NT2/D1 (cell line): Measurements from ENCODE around the gene ZEB2.
A peak's percentile ranks its signal among the peaks of the same experiment; 100 is the strongest.

Experiments
- DNase-seq: peaks from one replicate; pipeline ENCODE4 v3.0.0-alpha.2; 2011; ENCODE audit warnings: low read depth, low spot score
- H3K27me3 ChIP-seq: 2 replicates; pipeline ENCODE4 v1.6.0; 2011; ENCODE audit warnings: mild to moderate bottlenecking; ENCODE audit not compliant: insufficient read length, insufficient read depth
- H3K36me3 ChIP-seq: 2 replicates; pipeline ENCODE4 v1.6.1; 2011; ENCODE audit warnings: mild to moderate bottlenecking, low read length, mixed read lengths; ENCODE audit not compliant: insufficient read depth, insufficient read length
- H3K4me1 ChIP-seq: 2 replicates; pipeline ENCODE4 v1.5.1; 2011; ENCODE audit not compliant: insufficient read depth, insufficient read length
- H3K4me3 ChIP-seq: 2 replicates; pipeline ENCODE4 v1.5.1; 2011; ENCODE audit warnings: low read depth; ENCODE audit not compliant: insufficient read length
- H3K9ac ChIP-seq: 2 replicates; pipeline ENCODE4 v1.6.0; 2011; ENCODE audit warnings: low read depth; ENCODE audit not compliant: insufficient read length
- H3K9me3 ChIP-seq: 2 replicates; pipeline ENCODE4 v1.5.1; 2011; ENCODE audit warnings: mild to moderate bottlenecking, low read length; ENCODE audit not compliant: insufficient read depth
- SUZ12 ChIP-seq: IDR thresholded peaks from 2 replicates; pipeline ENCODE4 v1.6.1; 2011; ENCODE audit not compliant: insufficient read length, insufficient read depth; ENCODE audit errors: extremely low read depth
- YY1 ChIP-seq: IDR thresholded peaks from 2 replicates; pipeline ENCODE4 v1.6.1; 2011; ENCODE audit not compliant: insufficient read length, insufficient read depth
- ZNF274 ChIP-seq: IDR thresholded peaks from 2 replicates; pipeline ENCODE4 v1.6.1; 2011; ENCODE audit warnings: mild to moderate bottlenecking, low read depth, low read length

Gene ZEB2

DNA sequence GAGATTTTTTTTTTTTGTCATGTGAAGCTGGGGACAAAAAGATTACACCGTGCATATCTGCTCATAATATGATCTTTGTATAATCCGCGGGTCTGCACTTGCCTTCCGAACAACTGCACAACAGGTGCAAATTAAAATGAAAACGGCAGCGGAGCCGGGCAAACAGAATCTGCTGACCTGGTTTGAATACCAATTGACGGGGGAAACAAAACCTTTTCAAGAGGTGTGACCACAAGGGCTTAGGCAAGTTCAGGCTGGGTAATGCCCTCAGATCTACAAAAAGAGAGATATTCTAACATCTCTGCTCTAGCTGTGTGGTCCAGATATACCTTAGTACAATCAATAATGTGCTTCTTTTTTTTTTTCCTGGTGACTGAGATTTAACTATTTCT, 88.5 kb downstream of the ZEB2 start:
- H3K4me1 ChIP-seq = peaks cover 5% of the 10 kb centered on the region
- H3K27me3 ChIP-seq = no peaks in the 10 kb centered on the region
- DNase-seq = peak; percentile 42
- no peaks in the 10 kb centered on the region for H3K9me3 ChIP-seq
- H3K36me3 ChIP-seq = peaks cover 21% of the 10 kb centered on the region
- H3K4me3 ChIP-seq = no peak overlapping the region
- TF ChIP-seq ZNF274 (no peak), SUZ12 (no peak), YY1 (no peak)
- H3K9ac ChIP-seq = no peak overlapping the region

DNA sequence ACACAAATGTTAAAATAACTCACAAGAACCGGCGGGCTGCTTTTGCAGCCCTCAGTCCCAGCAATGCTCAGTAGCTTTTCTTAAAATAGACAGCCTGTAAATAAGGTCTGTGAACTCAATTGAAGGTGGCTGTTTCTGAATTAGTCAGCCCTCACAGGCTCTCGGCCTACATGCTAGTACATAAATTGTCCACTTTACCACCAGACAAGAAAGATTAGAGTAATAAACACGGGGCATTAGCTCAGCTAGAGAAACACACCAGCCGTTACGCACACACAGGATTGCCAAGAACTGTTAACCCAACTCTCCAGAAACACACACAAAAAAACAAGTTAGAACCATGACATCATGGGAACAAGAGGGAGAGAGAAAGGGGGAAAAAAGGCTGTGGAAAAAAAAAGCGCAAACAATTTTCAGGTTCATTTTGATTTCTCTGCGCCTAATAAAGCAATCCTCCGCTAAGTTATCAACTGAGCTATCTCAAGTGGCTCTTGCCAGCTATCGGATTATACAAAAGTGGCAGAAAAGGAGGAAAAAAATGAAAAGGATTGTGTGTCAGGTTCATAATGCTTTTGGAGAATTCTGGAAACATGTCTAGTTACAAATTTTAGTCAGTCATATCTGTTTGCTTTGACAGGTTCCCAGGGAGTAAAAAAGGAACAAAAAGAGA, 89.1 kb downstream of the ZEB2 start:
- peaks cover 5% of the 10 kb centered on the region for H3K4me1 ChIP-seq
- H3K9me3 ChIP-seq = no peaks in the 10 kb centered on the region
- no peak for DNase-seq
- no peaks in the 10 kb centered on the region for H3K27me3 ChIP-seq
- H3K36me3 ChIP-seq = peaks cover 21% of the 10 kb centered on the region
- no peak overlapping the region for H3K4me3 ChIP-seq
- H3K9ac ChIP-seq = no peak overlapping the region
- TF ChIP-seq SUZ12 = no peak
- no peak for TF ChIP-seq YY1
- TF ChIP-seq ZNF274 = no peak

GRCh38 chr2:144429396-144430112, 90.4 kb downstream of the ZEB2 start:
- peaks cover 5% of the 10 kb centered on the region for H3K4me1 ChIP-seq
- DNase-seq = no peak
- H3K27me3 ChIP-seq = no peaks in the 10 kb centered on the region
- H3K9me3 ChIP-seq = no peaks in the 10 kb centered on the region
- no peak overlapping the region for H3K4me3 ChIP-seq
- TF ChIP-seq ZNF274 (no peak), YY1 (no peak), SUZ12 (no peak)
- no peak overlapping the region for H3K9ac ChIP-seq
- peaks cover 23% of the 10 kb centered on the region for H3K36me3 ChIP-seq

GRCh38 chr2:144426981-144427479, 92.9 kb downstream of the ZEB2 start:
- Histone ChIP-seq H3K36me3 (peaks cover 28% of the 10 kb centered on the region), H3K9ac (no peak overlapping the region), H3K4me3 (no peak overlapping the region), H3K9me3 (no peaks in the 10 kb centered on the region), H3K27me3 (no peaks in the 10 kb centered on the region), H3K4me1 (peaks cover 5% of the 10 kb centered on the region)
- TF ChIP-seq ZNF274 = no peak
- no peak for DNase-seq

DNA sequence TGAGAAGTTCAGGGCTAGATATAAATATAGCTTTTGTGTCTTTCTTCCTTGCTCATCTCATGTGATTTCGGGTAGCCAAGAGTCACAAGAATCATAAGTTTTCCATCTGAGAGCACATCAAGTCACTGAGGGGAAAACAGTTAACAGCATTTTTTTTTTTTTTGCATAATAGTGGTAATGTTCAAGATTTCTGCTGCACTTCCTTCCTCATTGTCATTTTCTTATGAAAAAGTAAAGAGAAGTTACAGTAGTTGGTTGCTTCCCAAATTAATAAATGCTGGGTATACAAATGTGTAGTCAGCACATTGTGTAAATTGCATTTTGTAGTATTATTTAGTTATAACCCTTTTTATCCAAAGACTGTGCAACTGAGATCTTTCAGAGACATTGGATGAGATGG, 93.6 kb downstream of the ZEB2 start:
- H3K36me3 ChIP-seq = peaks cover 28% of the 10 kb centered on the region
- H3K9ac ChIP-seq = no peak overlapping the region
- TF ChIP-seq SUZ12 (no peak), YY1 (no peak), ZNF274 (no peak)
- H3K27me3 ChIP-seq = no peaks in the 10 kb centered on the region
- H3K4me3 ChIP-seq = no peak overlapping the region
- H3K9me3 ChIP-seq = no peaks in the 10 kb centered on the region
- peaks cover 5% of the 10 kb centered on the region for H3K4me1 ChIP-seq
- no peak for DNase-seq

GRCh38 chr2:144424559-144425240, 95.2 kb downstream of the ZEB2 start:
- no peak for DNase-seq
- TF ChIP-seq SUZ12 = no peak
- TF ChIP-seq ZNF274 = no peak
- TF ChIP-seq YY1 = no peak
- H3K36me3 ChIP-seq = peaks cover 32% of the 10 kb centered on the region

More at GRCh38 chr2:144424559-144425240, 95.2 kb downstream of the ZEB2 start:
- Histone ChIP-seq H3K4me1 (no peaks in the 10 kb centered on the region), H3K9ac (no peak overlapping the region), H3K9me3 (no peaks in the 10 kb centered on the region), H3K27me3 (no peaks in the 10 kb centered on the region), H3K4me3 (no peak overlapping the region)
